Right lung (tissue), 5 donors: ENCODE results near the gene RPL19. TPM values are rescaled to one million over a fixed set of nuclear protein-coding genes. Genes with fewer than 3 reads are reported as not detected.

ENCODE experiments used
- DNase-seq, 2 donors: peaks; one replicate each; pipeline ENCODE4 v3.0.0-alpha.2; 2013
- polyA plus RNA-seq, 5 donors: library from polyadenylated mRNA; unstranded; fragments of 120-200 nt; gene quantifications; one replicate each; pipeline versions ENCODE4 v1.2.1 to v1.2.3, GENCODE V29; 2013; ENCODE audit warnings: inconsistent platforms in 1 of 5, low replicate concordance in 1 of 5; ENCODE audit not compliant: insufficient read length in 5 of 5, insufficient read depth in 1 of 5

The RPL19 gene
- polyA plus RNA-seq, 5 donors = 2,041 to 2,572 (median 2,117) TPM

- no peak for DNase-seq
These were observed 30.6 kb upstream of the RPL19 start for GRCh38 chr17:39169518-39169917.

- no peak for DNase-seq
These were observed 30.0 kb upstream of the RPL19 start for GRCh38 chr17:39170109-39170508.

- no peak for DNase-seq
These were observed 29.5 kb upstream of the RPL19 start for GRCh38 chr17:39170558-39170957.

DNA sequence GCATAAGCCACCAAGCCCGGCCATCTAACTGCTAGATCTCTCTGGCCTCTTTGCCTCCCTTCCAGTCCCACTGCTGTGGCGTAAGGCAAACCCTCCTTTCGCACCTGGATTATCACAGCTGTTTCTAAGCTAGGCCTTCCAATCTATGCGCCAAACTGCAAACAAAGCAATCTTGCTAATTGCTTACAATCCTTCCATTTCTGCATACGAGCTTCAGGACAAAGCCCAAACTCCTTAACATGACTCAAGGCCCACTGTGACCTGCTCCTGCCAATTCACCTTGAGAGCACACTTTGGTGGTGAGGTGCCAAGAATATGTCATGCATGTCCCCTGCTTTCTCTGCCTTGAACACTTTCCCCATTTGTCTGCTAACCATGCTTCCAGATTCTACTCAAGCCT, 28.1 kb upstream of the RPL19 start:
- no peak for DNase-seq

DNA sequence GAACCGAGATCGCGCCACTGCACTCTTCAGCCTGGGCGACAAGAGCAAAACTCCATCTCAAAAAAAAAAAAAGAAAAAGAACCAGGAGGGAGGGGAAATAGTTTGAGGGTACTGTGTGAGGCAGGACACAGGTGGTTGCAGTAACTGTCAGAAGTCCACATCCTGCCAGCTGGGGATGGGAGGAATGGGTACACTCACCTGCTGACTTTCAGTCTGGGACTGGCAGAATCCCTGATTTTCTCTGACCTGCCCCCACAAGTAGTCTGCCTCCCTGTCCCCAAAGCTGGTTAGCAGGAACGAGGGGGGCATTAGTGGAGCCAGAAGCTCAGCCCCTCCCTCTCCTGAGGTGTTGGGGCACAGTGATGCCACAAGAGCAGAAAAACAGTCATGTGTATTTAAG, 27.0 kb upstream of the RPL19 start:
- no peak for DNase-seq

DNA sequence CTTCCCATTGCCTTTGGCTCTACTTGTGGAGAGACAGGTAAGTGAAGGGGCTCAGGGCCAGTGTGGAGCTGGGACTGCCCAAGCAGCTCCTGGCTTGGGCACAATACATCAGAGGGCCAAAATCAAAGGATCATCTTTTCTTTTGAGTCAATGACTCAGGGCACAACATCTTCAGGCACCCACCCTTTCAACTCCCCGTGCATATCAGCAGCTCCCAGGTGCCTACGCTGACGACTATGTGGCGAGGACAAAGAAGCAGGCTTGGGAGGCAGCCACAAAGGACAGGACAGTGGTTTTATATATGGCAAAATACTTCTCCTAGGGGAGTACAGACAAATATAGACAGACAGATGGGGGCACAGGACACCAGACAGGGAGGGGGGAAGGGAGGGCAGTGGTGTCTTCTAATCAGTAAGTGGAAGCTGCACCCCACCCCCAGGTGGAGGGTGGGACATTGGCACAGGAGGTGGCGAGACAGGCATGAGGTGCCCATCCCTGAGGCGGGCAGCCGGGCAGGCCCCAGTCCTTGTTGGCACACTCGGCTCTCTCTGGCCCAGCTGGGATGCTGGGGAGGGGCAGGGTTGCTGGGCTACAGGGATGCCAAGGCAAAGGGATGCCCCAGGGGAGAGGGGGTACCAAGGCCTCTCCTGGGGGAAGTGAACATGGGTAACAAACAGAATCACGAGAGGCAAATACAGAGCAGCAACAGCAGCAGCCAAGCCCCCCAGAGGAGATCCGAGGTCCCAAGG, 26.4 kb upstream of the RPL19 start:
- no peak for DNase-seq

DNA sequence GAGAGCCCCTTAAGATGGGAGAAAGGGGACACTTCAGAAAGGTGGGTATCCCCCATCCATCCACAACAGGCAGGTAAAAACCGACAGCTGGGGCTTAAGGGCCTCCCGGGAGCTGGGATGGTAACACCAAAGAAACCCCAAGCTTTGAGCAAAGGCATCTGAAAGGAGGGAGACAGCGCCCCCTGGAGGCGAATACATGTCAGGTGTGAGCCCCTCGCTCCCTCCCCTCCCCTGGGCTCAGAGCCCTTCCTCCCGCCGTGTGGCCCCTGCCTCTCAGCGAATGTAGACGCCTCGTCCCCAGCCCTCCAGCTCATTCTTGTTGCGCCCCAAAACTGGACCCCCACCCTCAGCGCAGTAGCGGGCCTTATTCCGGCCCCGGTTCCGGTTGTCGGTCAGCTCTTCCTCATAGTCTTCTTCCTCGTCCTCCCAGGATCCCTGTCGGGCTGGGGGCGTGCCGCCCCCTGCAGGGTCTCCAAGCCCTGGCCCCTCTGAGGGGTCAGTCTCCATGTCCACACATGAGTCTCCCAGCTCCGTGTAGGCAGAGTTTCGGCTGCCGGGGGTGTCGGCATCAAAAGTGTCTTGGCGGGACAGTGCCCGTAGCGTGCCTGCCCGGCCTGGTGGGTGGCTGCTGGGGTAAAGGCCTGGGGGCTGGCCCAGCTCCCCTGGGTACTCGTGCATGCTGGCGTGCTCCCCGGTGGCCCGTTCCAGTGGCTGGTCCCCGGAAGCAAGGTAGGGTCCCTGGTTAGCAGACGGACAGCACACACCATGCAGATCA, 25.0 kb upstream of the RPL19 start:
- peak; percentile 46 to 66 for DNase-seq

- no peak for DNase-seq
These were observed 24.4 kb upstream of the RPL19 start for GRCh38 chr17:39175695-39176093.

DNA sequence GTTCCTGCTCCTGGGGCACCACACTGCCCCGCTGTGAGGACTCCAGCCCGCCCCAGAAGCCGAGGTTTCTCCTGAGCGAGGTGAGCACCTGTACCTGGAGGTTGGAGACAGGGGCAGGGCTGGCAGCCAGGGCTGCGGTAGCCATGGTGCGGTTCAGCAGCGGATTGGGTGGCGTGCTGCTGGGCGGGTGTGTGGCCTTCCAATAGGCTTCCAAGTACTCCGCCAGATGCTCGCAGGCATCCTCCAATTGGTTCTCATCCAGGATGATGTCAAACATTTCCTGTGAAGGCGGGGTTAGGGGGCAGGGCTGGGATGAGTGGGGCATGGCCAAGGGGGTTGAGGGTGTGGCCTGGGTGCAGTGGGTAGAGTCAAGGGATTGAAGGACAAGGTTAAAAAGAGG, 22.8 kb upstream of the RPL19 start:
- DNase-seq = no peak

GRCh38 chr17:39178536-39178935, 21.5 kb upstream of the RPL19 start:
- no peak for DNase-seq

DNA sequence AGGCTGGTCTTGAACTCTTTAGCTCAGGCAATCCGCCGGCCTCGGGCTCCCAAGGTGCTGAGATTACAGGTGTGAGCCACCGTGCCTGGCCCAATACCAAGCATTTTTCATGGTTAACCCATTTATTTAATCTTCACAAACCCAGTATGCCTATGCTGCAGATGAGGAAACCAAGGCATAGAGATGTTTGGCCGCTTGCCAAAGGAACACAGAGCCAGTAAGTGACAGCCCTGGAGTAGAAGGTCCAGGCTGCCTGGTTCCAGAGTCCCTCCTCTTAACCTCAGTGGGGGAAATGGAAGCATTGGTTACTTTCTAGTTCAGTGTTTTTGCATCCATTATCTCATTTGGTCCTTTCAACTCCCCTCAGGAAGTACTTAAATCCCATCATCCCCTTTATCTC, 18.8 kb upstream of the RPL19 start:
- no peak for DNase-seq

DNA sequence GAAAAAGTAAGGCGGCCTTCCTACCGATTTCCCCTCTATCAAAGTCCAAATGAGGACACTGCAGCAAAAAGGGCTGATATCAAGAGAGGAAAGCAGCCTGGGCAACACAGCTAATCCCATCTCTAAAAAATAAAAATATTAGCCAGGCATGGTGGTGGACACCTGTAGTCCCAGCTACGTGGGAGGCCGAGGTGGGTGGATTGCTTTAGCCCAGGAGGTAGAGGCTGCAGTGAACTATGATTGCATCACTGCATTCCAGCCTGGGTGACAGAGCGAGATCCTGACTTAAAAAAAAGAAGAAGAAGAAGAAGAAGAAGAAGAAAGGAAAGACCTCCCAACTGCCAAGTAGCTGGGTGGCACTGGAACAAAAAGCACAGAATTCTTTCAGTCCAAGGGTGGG, 17.0 kb upstream of the RPL19 start:
- no peak for DNase-seq

GRCh38 chr17:39183720-39184119, 16.4 kb upstream of the RPL19 start:
- DNase-seq = no peak

DNA sequence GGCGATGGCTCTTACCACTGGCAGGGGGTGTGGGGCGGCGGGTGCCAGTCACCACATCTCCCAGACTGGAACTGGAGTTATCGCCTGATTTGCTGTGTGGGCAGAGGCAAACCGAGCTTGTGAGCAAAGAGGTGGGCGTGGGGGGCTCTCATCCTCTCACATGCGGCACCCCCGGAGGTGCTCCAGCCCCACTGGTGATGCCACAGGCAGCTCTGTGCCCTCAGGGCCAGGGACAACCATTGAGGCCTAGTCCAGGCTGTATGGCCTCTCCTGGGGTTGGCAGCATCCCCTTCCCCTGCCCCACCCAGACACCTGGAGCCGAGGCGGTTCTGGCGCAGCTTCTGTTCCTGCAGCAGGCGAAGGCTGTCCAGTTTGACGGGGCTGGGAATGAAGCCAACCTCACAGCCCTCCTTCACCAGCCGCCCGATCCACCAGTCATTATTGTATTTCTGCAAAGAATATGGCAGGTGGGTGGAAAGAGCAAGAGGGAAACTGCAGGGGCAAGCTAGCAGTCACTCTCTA, 13.5 kb upstream of the RPL19 start:
- no peak for DNase-seq

DNA sequence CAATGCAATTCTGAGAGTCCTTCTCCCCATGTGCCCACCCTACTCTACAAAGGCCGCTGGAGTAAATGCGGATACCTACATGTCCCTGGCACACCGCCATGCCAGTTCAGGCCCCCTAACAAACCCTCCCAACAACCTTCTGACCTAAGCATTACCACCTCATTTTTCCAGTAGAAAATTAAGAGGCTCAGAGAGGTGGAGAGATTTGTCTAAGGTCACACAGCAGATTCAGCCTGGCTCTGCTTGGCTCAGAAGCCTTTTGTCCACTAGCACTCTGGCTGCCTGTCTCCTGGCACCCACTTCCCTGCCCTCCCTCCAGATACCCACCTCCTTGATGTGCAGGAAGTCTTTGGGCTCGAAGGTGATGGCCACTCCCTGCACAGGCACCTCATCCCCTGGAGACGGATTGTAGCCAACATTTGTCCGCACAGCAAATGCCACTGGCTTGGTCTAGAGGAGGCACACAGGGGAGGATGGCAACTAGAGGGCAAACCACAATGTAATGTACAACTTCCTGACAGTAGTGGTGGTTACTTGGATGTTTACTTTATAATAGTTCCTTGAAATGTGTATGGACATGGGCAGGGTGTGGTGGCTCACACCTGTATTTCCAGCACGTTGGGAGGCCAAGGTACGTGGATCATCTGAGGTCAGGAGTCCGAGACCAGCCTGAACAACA, 12.8 kb upstream of the RPL19 start:
- no peak for DNase-seq

DNA sequence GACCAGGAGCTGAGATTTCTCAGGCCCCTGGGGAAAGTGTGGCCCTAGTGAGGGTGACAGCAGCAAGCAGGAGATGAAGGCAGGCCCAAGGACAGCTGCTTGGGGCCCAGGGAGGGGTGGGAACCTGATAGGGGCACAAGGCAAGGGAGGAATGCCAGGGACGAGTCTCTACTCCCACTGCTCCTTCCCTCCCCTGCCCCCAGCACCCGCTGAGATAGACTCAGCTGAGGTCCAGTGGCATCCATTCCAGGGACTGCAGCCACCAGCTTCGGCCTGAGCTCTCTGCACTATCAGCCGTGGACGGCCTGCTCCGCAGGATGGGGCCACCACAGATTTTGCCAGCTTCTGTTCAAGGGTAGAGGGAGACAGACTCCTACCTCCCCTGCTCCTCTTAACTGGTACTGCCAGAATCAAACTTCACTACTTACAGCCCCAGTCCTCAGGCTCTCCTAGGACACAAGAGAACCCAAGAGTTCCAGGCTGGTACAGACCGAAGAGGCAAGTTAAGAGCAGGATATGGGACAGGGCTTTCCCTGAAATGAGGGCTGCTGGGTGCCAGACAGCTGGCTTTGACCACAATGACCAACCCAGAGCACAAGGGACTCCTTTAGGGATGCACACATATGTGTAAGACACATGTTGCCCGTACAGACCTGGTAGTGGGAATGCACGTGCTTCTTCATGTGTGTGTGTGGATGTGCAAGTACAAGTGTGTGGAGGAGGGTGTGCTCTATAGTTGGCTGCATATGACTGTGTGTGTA, 8.2 kb upstream of the RPL19 start:
- no peak for DNase-seq

- DNase-seq = no peak
These were observed 7.2 kb upstream of the RPL19 start for GRCh38 chr17:39192901-39193300.

GRCh38 chr17:39193346-39193745, 6.7 kb upstream of the RPL19 start:
- no peak for DNase-seq

- no peak for DNase-seq
These were observed 5.7 kb upstream of the RPL19 start for GRCh38 chr17:39194089-39194984.

DNA sequence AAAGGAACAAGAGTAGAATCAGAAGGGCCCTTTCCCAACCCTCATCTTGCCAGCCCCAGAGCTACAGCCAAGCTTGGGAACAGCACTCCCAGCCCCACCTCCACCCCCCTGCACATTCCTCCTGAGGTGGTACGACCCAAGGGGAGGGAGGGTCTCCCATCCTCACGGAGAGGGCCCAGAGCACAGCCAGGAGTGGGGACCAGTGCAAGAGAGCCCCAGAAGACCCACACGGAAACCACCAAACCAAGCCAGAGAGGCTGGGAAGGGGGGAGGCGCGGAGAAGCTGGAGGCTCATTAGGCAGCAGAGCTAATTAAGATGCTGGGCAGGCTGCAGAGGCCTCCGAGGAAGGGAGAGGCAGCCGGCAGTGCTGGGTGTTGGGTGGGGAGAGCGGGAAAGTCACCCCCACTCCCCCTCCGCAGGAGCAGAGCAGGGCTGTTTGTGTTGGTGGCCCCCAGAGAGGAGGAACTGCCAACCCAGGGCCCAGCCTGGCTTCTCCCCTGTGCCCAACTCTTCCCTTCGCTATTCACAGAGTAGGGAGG, 5.0 kb upstream of the RPL19 start:
- DNase-seq = no peak
